ENCODE measurements around the gene CACNA1S. TPM values are rescaled to one million over a fixed set of nuclear protein-coding genes. Genes with fewer than 3 reads are reported as not detected.

CACNA1S gene
- total and polyA plus RNA-seq, 2 of the 8 experiments (the other 6 are each of a cell fraction or from before 2014, with no cell fraction given), result 0.06 TPM; not detected in 1

DNA sequence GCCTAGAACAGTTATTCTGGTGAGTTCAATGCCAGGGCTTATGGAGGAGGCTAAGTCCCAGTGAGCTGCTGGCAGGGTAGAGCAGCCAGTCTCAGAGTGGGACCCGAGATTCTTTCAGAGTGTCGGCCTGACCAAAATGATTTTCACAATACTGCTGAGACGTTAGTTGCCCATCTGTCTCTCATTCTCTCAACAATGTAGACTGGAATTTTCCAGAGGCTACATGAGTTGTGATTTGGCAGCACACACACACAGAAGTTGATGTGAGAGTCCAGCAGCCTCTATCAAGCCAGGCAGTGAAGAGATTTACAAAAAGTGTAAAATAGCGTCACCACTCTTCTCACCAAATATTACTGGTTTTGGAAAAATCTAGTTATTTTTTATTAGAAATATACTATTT lies 21.7 kb downstream of the CACNA1S start (continued):
- TF ChIP-seq, protein P1, sequence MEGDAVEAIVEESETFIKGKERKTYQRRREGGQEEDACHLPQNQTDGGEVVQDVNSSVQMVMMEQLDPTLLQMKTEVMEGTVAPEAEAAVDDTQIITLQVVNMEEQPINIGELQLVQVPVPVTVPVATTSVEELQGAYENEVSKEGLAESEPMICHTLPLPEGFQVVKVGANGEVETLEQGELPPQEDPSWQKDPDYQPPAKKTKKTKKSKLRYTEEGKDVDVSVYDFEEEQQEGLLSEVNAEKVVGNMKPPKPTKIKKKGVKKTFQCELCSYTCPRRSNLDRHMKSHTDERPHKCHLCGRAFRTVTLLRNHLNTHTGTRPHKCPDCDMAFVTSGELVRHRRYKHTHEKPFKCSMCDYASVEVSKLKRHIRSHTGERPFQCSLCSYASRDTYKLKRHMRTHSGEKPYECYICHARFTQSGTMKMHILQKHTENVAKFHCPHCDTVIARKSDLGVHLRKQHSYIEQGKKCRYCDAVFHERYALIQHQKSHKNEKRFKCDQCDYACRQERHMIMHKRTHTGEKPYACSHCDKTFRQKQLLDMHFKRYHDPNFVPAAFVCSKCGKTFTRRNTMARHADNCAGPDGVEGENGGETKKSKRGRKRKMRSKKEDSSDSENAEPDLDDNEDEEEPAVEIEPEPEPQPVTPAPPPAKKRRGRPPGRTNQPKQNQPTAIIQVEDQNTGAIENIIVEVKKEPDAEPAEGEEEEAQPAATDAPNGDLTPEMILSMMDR (IDR thresholded peaks at IDR 0.05; ENCODE audit: control extremely low read depth in 1 of 3, insufficient read depth in 1 of 3, low read depth in 1 of 3, low read length in 3 of 3), result no peak
- TF ChIP-seq CEBPB (IDR thresholded peaks at IDR 0.05; ENCODE audit: low read depth, low read length) (no peak), KDM5A (IDR thresholded peaks at IDR 0.05; ENCODE audit: low read length) (no peak), TCF12 (IDR thresholded peaks at IDR 0.05; ENCODE audit: low read depth, low read length) (no peak), SIN3A (conservative IDR thresholded peaks at IDR 0.05 in 1 of 2, IDR thresholded peaks at IDR 0.05 in 1 of 2; ENCODE audit: low read depth in 1 of 2, low read length in 2 of 2) (no peak)

All from H1 (cell line).